Upper lobe of left lung (tissue), 4 donors: ENCODE results near the gene ACP4.

Source experiments
- CTCF ChIP-seq, 6 experiments: fragments of 450-650 bp in 4 of 6; fragments of 200-600 bp in 2 of 6; sonication (generic) in 2 of 6; IDR thresholded peaks; one replicate each; pipeline ENCODE4 v1.5.1; 2016 to 2019; ENCODE audit warnings: antibody characterized with exemption in 6 of 6
- POLR2A ChIP-seq, 4 donors: fragments of 450-650 bp; IDR thresholded peaks; one replicate each; pipeline ENCODE4 v1.5.1; 2016 to 2017; ENCODE audit warnings: antibody characterized with exemption in 4 of 4, mild to moderate bottlenecking in 2 of 4

DNA sequence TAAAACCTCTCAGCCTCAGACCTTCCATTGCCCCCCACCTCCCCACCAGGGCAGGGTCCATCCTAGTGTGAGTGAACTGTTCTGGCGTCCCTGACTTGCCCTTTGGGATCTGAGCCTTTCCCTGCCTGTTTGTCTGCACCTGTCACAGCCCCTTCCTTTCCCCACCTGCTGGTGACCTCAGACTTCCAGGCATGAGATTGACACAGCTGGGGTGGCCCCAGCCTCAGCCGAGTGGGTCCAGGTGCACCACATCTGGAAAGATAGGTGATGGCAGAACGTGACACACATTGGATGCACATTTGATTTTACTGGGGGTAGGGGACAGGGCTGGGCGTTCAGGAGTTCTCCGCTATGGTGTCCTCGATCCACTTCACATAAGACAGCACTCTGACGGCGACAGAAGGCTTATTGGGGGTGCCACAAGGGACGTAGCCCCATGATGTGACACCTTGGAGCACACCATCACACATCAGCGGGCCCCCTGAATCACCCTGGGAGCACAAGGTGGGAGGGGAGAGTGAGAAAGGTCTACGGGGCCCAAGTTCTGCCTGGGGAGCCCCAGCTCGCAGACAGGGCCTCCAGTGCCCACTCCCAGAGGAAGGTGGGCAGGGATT is 28.8 kb downstream of the ACP4 start:
- TF ChIP-seq POLR2A (IDR thresholded peaks at IDR 0.05), result no peak
- TF ChIP-seq CTCF (IDR thresholded peaks at IDR 0.05), result no peak
